Breast epithelium (tissue), 4 donors: ENCODE data around the gene GPN2. TPM values are rescaled to one million over a fixed set of nuclear protein-coding genes. Genes with fewer than 3 reads are reported as not detected.
A peak's percentile ranks its signal among the peaks of the same experiment; 100 is the strongest.
"Not testable (repeated sequence)": the region's sequence is repeated elsewhere in the genome, so short reads cannot be mapped to it uniquely, and the experiment has no call there.

Source experiments
- DNase-seq, 2 donors: peaks; one replicate each; pipeline ENCODE4 v3.0.0-alpha.2; 2019; ENCODE audit warnings: low spot score in 2 of 2
- H3K27ac ChIP-seq, 2 donors: fragments of 200-600 bp; sonication (generic) in 1 of 2; one replicate each; pipeline ENCODE4 v1.5.1; 2016 to 2019; ENCODE audit warnings: mild to moderate bottlenecking in 1 of 2
- H3K27me3 ChIP-seq, 2 donors: fragments of 200-600 bp; sonication (generic) in 1 of 2; one replicate each; pipeline versions ENCODE4 v1.5.1 to v1.6.0; 2017 to 2019; ENCODE audit warnings: control low read depth in 1 of 2, mild to moderate bottlenecking in 1 of 2
- H3K36me3 ChIP-seq: fragments of 200-600 bp; one replicate; pipeline ENCODE4 v1.5.1; 2019
- H3K4me1 ChIP-seq, 2 donors: fragments of 200-600 bp; sonication (generic); one replicate each; pipeline ENCODE4 v1.5.1; 2016 to 2019; ENCODE audit warnings: control low read depth in 1 of 2
- H3K4me3 ChIP-seq, 3 donors: fragments of 200-600 bp; sonication (generic); 1 replicate in 2 of 3; 2 replicates in 1 of 3; pipeline ENCODE4 v1.5.1; 2016 to 2019; ENCODE audit warnings: mild to moderate bottlenecking in 3 of 3, moderate library complexity in 2 of 3
- H3K9me3 ChIP-seq, 2 donors: fragments of 200-600 bp; sonication (generic) in 1 of 2; one replicate each; pipeline ENCODE4 v1.5.1; 2016 to 2019; ENCODE audit warnings: control low read depth in 1 of 2
- CTCF ChIP-seq, 3 donors: fragments of 450-650 bp; IDR thresholded peaks; one replicate each; pipeline ENCODE4 v1.5.1; 2016 to 2017; ENCODE audit warnings: antibody characterized with exemption in 3 of 3, mild to moderate bottlenecking in 3 of 3, moderate library complexity in 3 of 3
- POLR2A ChIP-seq: fragments of 450-650 bp; IDR thresholded peaks from one replicate; pipeline ENCODE4 v1.6.1; 2016; ENCODE audit warnings: antibody characterized with exemption, mild to moderate bottlenecking, moderate library complexity
- POLR2AphosphoS5 ChIP-seq, 3 donors: sonication (generic); formaldehyde crosslinking; IDR thresholded peaks; one replicate each; pipeline ENCODE4 v1.6.1; 2017; ENCODE audit warnings: antibody characterized with exemption in 3 of 3
- intact Hi-C: fragments of 100-400 bp; cut with DNase I; formaldehyde crosslinking; loops from one replicate; pipeline ENCODE4 v1.15.1; 2023; ENCODE audit warnings: low total_unique reads
- total RNA-seq, 3 donors: library from RNA; depleted of rRNA; stranded (reverse); fragments of >200 nt; gene quantifications; one replicate each; pipeline ENCODE4 v1.1.0, GENCODE V29; 2016

Gene GPN2
- total RNA-seq, 3 donors from 2014 or later, result 8.5 to 17.7 (median 13.4) TPM

- Histone ChIP-seq H3K27me3 (no peaks in the 10 kb centered on the region), H3K27ac (no peak overlapping the region), H3K9me3 (no peaks in the 10 kb centered on the region), H3K36me3 (peaks cover 5% of the 10 kb centered on the region), H3K4me3 (no peak overlapping the region), H3K4me1 (no peaks in the 10 kb centered on the region)
- no peak for DNase-seq
- intact Hi-C loops, result no loop called here
- TF ChIP-seq POLR2A (no peak), CTCF (IDR thresholded peaks at IDR 0.05) (no peak), POLR2AphosphoS5 (IDR thresholded peaks at IDR 0.05) (no peak)
These were observed 50.8 kb downstream of the GPN2 start for GRCh38 chr1:26839339-26839722.

- H3K4me3 ChIP-seq, result no peak overlapping the region
- H3K9me3 ChIP-seq, result no peaks in the 10 kb centered on the region
- no peaks in the 10 kb centered on the region for H3K4me1 ChIP-seq
- no peaks in the 10 kb centered on the region for H3K27me3 ChIP-seq
- intact Hi-C loops, result no loop called here
- peak overlapping the region in 1 of 2 donors; percentile 5 for H3K27ac ChIP-seq
- no peak for DNase-seq
- TF ChIP-seq CTCF (IDR thresholded peaks at IDR 0.05) (no peak), POLR2A (no peak), POLR2AphosphoS5 (IDR thresholded peaks at IDR 0.05) (no peak)
- peaks cover 5% of the 10 kb centered on the region for H3K36me3 ChIP-seq
These were observed 51.4 kb downstream of the GPN2 start for GRCh38 chr1:26838474-26839338.

GRCh38 chr1:26837665-26838064, 52.4 kb downstream of the GPN2 start:
- H3K27me3 ChIP-seq, H3K36me3 ChIP-seq, H3K4me1 ChIP-seq, intact Hi-C loops, H3K27ac ChIP-seq, DNase-seq, H3K9me3 ChIP-seq, H3K4me3 ChIP-seq: not testable (repeated sequence)

DNA sequence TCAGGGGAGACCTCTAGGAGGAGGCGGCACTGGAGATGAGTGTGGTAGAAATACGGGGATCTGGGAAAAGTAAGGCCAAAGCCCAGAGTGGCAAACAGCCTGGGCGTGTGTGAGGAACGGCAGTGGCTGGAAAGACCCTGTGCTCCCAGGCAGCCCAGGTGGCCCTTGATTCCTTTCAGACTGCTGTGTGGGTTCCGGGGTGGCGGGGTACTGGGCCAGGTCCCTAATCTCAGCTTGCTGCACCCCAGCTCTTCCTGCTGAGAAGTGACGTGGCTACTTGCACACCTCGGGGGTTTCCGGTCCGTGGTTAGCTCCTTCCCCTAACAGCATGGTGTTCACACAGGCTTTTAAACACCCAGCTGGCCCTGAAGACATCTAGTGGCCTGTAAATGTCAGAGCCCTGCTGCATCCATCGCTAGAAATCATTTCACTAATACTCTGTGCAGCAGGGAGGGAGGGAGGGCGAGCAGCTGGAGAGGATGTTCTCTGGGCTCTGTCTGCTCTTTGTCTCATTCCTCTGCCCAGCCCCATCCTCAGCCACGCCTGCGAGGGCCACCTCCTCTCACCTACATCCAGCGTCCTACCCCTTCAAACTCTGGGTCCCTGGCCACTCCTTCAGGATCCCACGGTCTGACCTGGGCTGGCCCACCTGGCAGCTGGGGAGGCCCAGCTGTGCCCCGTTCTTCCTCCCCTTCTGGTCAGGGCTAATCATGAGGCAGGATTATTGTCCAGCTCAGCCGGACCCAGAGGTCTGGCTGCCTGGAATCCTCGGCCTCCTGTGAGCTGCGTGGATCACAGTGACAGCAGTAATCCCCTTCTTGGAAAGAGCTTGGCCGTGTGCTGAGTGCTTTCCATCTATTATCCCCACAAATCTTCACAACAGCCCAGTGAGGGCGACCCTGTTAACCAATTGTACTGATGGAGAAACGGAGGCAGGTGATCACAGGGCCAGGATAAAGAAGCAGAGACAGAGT, 56.4 kb downstream of the GPN2 start:
- no peak for DNase-seq
- no peaks in the 10 kb centered on the region for H3K27me3 ChIP-seq
- TF ChIP-seq CTCF (IDR thresholded peaks at IDR 0.05) (no peak), POLR2AphosphoS5 (IDR thresholded peaks at IDR 0.05) (no peak), POLR2A (no peak)
- H3K4me1 ChIP-seq, result peaks cover 0 to 4% of the 10 kb centered on the region in 2 donors
- intact Hi-C loops, result no loop called here
- peaks cover 12% of the 10 kb centered on the region for H3K36me3 ChIP-seq
- H3K4me3 ChIP-seq, result no peak overlapping the region
- H3K9me3 ChIP-seq, result no peaks in the 10 kb centered on the region
- peak overlapping the region in 1 of 2 donors; percentile 61 for H3K27ac ChIP-seq

DNA sequence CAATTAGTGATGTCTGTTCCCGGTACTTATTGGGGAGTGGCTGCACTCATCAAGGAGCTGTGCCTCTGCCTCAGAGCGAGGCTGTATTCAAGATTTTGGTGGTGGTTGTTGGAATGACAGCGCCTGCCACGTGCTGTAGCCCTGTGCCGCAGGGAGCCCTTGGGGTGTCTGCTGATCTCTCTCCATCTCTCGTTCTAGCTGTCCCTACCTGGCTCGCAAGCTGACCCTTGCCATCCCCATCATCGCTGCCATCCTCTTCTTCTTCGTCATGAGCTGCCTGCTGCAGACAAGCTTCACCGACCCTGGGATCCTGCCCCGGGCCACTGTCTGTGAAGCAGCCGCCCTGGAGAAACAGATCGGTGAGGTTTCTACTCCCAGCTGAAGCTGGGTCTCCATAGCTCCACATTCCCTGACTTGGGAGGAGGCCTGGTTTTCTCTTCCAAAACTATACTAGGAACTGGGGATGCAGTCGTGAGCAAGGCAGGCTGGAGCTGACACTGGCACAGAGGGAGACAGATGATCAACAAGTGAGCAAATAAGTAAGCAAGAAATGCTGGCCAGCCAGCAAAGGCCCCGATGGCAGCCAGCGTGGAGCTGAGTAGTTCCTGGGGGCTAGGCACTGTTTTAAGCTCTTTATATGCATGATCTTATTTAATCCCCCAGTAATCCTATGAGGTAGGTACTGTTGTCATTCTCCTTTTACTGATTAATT, 57.7 kb downstream of the GPN2 start:
- Histone ChIP-seq H3K27ac (peak overlapping the region; percentile 40 to 64), H3K4me3 (no peak overlapping the region), H3K4me1 (peaks cover 4 to 8% of the 10 kb centered on the region in 2 donors), H3K36me3 (peaks cover 7% of the 10 kb centered on the region), H3K27me3 (no peaks in the 10 kb centered on the region), H3K9me3 (no peaks in the 10 kb centered on the region)
- DNase-seq, result no peak
- no peak for TF ChIP-seq CTCF (IDR thresholded peaks at IDR 0.05)
- no peak for TF ChIP-seq POLR2A
- no peak for TF ChIP-seq POLR2AphosphoS5 (IDR thresholded peaks at IDR 0.05)
- intact Hi-C loops, result no loop called here
